Measurements from ENCODE around the gene OTULIN. TPM values are rescaled to one million over a fixed set of nuclear protein-coding genes. Genes with fewer than 3 reads are reported as not detected.

OTULIN gene
- total RNA-seq, 4 donors from 2014 or later: 28.3 to 55.0 (median 30.3) TPM

GRCh38 chr5:14640765-14641164, 23.8 kb upstream of the OTULIN start:
- TF ChIP-seq, protein P1, sequence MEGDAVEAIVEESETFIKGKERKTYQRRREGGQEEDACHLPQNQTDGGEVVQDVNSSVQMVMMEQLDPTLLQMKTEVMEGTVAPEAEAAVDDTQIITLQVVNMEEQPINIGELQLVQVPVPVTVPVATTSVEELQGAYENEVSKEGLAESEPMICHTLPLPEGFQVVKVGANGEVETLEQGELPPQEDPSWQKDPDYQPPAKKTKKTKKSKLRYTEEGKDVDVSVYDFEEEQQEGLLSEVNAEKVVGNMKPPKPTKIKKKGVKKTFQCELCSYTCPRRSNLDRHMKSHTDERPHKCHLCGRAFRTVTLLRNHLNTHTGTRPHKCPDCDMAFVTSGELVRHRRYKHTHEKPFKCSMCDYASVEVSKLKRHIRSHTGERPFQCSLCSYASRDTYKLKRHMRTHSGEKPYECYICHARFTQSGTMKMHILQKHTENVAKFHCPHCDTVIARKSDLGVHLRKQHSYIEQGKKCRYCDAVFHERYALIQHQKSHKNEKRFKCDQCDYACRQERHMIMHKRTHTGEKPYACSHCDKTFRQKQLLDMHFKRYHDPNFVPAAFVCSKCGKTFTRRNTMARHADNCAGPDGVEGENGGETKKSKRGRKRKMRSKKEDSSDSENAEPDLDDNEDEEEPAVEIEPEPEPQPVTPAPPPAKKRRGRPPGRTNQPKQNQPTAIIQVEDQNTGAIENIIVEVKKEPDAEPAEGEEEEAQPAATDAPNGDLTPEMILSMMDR (IDR thresholded peaks at IDR 0.05): no peak
- DNase-seq (ENCODE audit: low spot score) (no peak), ATAC-seq (ENCODE audit: low FRiP score) (no peak)

DNA sequence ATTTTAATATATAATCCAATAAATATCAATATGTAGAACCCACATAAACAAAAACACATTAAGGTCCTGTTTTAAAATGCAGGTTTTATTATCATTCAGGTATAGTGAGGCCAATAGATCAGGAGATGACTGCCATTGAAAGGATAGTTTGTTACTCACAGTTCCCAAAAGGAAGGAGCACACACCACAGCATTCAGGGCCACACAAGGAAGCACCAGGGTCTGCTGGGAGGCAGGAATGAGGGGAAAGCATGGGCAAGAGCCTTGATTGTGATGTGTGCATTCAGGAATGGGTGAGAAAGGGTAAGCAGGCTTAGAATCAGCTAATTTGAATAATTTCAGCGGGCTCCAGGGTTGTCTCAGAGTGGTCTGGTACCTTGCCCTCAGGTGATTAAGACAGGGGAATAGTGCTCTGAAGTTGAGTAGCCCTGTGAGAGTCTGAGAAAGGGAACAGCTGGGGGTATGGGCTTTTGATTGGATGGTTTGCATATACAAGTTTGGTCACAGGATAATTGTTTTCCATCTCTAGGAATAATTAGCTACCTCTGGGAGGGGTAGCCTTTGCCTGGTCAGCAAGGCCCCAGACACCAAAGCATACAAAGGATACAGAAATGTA, 19.8 kb upstream of the OTULIN start:
- ATAC-seq (ENCODE audit: low FRiP score) (no peak), DNase-seq (ENCODE audit: low spot score) (no peak)
- TF ChIP-seq, protein P1 (IDR thresholded peaks at IDR 0.05): no peak

DNA sequence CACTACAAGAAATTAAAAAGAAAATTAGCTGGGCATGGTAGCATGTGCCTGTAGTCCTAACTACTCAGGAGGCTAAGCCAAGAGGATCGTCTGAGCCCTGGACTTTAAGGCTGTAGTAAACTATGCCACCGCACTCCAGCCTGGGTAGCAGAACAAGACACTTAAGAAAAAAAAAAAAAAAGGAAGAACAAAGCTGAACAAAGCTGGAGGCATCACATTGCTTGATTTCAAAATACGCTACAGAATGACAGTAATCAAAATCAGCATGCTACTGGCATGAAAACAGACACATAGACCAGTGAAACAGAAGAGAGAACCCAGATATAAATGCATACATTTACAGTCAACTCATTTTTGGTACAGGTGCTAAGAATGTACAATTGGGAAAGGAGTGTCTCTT, 14.5 kb upstream of the OTULIN start:
- TF ChIP-seq, protein P1 (IDR thresholded peaks at IDR 0.05): no peak
- ATAC-seq (ENCODE audit: low FRiP score) (no peak), DNase-seq (ENCODE audit: low spot score) (no peak)

- no peak for ATAC-seq (ENCODE audit: low FRiP score)
- no peak for DNase-seq (ENCODE audit: low spot score)
- TF ChIP-seq, protein P1 (IDR thresholded peaks at IDR 0.05): no peak
Observed at GRCh38 chr5:14655146-14655741, 9.3 kb upstream of the OTULIN start.

DNA sequence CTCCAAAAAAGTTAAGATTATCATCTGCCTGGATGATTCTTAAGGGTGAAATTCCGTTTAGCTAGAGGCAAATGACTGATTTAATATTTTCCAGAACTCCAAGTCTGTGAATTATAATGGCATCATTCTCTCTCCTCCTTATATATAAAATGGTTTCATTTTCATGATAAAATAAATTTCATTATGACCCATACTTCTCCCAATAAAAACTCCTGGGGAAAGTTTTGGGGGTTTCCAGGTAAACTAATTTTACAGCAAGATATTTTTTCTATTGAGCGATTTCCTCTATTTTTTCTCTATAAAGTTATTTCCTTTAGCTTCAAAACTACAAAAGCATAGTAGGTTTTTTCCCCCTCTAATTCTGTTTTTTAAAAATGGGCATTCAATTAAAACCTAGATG, 7.6 kb upstream of the OTULIN start:
- no peak for ATAC-seq (ENCODE audit: low FRiP score)
- no peak for DNase-seq (ENCODE audit: low spot score)
- TF ChIP-seq, protein P1 (IDR thresholded peaks at IDR 0.05): no peak

GRCh38 chr5:14659821-14660607, 4.5 kb upstream of the OTULIN start:
- TF ChIP-seq, protein P1 (IDR thresholded peaks at IDR 0.05): no peak
- ATAC-seq (ENCODE audit: low FRiP score) (no peak), DNase-seq (ENCODE audit: low spot score) (no peak)
